Activated naive CD4-positive, alpha-beta T cell treated with Interleukin-2 at 50 U/mL for 16 hours (primary cell): Measurements from ENCODE around the gene HECTD2.
"Not testable (repeated sequence)": the region's sequence is repeated elsewhere in the genome, so short reads cannot be mapped to it uniquely, and the experiment has no call there.

Experiments
- DNase-seq: peaks from one replicate; pipeline ENCODE4 v3.0.0-alpha.2; 2020

The HECTD2 gene, protein sequence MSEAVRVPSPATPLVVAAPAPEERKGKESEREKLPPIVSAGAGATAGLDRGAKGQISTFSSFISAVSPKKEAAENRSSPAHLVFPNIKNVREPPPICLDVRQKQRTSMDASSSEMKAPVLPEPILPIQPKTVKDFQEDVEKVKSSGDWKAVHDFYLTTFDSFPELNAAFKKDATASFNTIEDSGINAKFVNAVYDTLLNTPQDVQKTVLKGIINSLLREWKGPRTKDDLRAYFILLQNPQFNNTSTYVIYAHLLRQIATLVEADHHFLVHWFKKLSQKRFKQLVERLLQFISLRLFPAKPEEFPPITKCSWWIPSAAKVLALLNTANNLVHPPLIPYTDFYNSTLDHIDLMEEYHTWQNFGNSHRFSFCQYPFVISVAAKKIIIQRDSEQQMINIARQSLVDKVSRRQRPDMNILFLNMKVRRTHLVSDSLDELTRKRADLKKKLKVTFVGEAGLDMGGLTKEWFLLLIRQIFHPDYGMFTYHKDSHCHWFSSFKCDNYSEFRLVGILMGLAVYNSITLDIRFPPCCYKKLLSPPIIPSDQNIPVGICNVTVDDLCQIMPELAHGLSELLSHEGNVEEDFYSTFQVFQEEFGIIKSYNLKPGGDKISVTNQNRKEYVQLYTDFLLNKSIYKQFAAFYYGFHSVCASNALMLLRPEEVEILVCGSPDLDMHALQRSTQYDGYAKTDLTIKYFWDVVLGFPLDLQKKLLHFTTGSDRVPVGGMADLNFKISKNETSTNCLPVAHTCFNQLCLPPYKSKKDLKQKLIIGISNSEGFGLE

GRCh38 chr10:91409869-91410637, at the start of gene HECTD2:
TSS of gene HECTD2 (plus strand) at chr10:91410344. CDS start at chr10:91410439, 95 bp downstream.
- DNase-seq: peak; percentile 84

DNA sequence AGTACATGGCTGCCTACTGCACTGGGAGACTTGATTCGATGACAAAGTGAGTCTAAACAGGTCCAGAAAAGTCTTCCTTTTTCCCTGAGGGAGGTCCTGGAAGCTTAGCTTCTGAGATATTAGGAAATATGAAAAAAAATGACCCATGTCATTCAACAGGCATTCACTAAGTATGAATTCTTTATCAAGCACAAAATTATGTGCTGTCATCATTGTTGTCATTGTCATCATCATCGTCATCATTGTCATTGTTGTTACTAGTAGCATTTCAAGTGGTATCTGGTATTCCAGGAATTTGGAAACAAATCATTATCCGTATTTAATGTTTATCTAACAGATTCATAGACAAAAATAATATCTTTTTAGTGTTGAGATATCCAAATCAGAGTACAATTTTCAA, 49.7 kb upstream of the HECTD2 start:
- DNase-seq: no peak

DNA sequence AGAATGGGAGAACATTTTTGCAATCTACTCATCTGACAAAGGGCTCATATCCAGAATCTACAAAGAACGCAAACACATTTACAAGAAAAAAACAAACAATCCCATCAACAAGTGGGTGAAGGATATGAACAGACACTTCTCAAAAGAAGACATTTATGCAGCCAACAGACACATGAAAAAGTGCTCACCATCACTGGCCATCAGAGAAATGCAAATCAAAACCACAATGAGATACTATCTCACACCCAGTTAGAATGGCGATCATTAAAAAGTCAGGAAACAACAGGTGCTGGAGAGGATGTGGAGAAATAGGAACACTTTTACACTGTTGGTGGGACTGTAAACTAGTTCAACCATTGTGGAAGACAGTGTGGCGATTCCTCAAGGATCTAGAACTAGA, 44.6 kb upstream of the HECTD2 start:
- not testable (repeated sequence) for DNase-seq

GRCh38 chr10:91366704-91367103, 43.4 kb upstream of the HECTD2 start:
- no peak for DNase-seq

- no peak for DNase-seq
Observed at GRCh38 chr10:91367127-91367531, 43.0 kb upstream of the HECTD2 start.

- no peak for DNase-seq
Observed at GRCh38 chr10:91367558-91367957, 42.6 kb upstream of the HECTD2 start.

DNA sequence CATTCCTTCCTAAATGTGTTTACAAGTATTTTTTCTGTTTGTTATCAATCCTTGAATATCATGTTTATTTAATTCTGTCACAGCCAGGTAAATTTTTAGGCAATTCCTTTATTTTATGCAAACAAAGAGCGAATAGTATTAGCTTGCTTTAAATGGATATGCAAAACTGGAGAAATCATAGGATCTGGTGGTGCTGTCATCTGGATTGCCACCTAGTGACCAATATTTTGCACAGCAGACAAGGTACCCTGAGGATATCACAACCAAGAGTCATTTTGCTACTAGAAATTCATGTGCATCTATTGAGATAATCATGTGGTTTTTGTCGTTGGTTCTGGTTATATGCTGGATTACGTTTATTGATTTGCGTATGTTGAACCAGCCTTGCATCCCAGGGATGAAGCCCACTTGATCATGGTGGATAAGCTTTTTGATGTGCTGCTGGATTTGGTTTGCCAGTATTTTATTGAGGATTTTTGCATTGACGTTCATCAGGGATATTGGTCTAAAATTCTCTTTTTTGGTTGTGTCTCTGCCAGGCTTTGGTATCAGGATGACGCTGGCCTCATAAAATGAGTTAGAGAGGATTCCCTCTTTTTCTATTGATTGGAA, 40.1 kb upstream of the HECTD2 start:
- DNase-seq: not testable (repeated sequence)

DNA sequence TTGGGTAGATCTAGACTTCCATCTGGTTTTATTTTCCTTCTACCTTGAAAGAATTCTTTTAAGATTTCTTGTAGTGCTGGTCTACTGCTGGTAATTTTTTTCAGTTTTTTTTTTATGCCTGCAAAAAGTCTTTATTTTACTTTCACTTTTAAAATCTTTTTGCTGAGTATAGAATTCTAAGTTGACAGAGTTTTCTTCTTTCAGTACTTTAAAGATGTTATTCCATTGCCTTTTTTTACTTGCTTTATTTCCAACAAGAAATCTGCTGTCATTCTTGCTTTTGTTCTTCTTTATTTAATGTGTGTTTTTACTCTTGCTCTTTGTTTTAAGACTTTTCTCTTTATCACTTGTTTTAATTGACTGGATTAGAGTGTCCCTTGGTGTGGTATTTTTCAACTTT, 36.1 kb upstream of the HECTD2 start:
- DNase-seq: no peak

GRCh38 chr10:91378061-91378460, 32.1 kb upstream of the HECTD2 start:
- DNase-seq: peak; percentile 18

DNA sequence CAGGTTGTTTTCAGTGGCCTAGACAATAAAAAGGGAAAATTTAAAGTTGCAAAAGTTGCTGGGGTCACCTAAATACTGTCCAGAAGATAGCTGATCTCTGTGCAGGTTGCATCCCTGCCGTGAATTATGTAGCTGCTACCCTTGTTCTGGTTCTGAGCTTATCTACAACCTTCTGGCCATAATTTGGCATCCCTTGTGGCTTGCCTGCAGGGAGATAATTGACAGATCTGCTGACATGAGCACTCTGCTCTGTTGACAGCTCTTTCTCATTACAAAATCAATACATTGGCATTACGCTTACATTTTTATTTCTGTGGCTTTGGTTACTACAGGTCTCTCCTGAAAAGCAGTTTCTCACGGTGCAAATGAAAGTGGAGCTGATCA, 29.3 kb upstream of the HECTD2 start:
- no peak for DNase-seq

DNA sequence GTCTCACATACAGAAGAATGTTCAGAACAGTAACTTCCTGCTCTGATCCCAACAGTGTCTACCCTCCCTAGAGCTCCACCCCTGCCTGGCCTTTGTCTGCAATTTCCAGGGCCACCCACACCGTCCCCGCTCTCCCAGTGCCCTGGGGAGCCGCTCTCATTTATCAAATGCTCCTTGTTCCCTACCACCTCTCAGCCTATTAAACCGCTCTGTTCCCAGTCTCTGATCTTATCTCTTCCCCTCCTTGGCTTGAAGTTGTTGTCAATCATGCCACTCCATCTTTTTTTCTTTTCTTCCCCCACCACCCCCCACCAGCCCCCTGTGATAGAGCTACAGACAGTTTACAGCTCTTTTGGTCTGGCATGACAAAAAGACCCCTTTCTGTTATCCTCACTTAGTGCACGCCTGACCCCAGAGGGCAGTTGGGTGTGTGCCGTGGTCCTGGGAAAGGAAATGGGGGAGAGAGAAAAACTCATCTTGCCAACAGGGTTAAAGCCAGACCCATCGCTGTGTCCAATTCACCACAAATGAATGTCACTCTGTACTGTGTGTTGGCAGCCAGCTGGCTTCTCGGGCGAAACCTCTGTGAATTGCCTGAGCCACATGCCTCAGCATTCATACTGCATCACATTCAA, 28.8 kb upstream of the HECTD2 start:
- no peak for DNase-seq

GRCh38 chr10:91385306-91386085, 24.6 kb upstream of the HECTD2 start:
- DNase-seq: no peak

DNA sequence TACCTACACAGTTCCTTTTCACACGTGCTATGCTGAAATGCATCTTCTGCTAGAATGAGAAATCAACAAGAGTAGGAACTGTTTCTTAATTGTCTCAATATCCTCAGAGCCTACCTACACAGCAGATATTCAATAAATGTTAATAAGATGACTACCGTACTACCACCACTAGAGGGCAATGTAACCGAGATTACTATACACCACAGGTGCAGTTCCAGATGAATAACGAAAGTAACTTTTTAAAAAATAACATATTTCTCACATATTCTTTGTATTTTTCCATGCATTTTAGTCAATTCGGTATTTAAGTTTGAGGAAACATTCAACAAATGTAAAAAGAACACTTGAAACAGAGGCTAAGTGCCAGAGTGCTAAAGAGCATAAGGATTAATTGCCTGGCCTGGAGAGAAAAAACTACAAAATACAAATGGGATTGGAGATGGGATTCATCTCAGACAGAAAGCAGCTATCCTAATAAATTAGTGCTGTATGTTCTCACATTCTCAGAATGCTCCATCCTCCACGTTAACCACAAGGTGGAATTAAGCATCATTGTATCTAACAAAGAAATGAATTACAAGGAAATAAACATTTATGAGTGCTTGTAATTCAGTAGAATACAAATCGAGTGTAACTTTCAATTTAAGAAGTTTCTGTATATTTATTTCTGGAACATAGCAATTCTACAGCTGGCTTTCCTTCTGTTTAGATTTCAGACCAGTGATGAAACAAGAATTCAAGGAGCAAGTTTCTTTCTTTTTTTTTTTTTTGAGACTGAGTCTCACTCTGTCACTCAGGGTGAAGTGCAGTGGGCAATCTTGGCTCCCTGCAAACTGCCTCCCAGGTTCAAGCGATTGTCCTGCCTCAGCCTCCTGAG, 20.3 kb upstream of the HECTD2 start:
- DNase-seq: no peak

DNA sequence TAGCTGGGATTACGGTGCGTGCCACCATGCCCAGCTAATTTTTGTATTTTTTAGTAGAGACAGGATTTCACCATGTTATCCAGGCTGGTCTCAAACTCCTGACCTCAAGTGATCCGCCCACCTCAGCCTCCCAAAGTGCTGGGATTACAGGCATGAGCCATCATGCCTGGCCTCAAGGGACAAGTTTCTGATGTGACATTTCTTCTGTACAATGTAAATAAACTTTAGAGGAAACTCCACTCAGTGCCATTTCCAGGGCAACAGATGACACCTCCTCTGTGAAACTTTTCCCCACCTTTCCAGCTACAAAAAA, 19.7 kb upstream of the HECTD2 start:
- not testable (repeated sequence) for DNase-seq

DNA sequence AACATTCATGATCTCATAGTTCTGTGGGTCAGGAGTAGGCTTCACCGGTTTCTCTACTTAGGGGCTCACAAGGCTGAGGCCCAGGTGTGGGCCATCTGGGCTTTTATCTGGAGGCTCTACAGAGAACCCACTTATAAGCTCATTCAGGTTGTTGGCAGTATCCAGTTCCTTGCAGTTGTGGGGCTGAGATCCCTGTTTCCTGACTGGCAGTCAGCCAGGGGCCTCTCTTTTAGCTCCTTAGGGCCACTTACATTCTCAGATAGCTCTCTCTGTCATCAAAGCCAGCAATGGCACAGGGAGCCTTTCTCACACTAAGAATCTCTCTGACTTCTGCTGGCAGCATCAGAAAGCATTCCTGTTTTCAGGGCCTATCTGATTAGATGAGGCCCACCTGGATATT, 18.2 kb upstream of the HECTD2 start:
- no peak for DNase-seq

GRCh38 chr10:91406322-91406721, 3.8 kb upstream of the HECTD2 start:
- DNase-seq: no peak

- DNase-seq: peak; percentile 45
Observed at GRCh38 chr10:91409069-91409868, 875 bp upstream of the HECTD2 start.

- DNase-seq: peak; percentile 36
Observed at GRCh38 chr10:91410638-91411371, 661 bp downstream of the HECTD2 start.

GRCh38 chr10:91411621-91412020, 1.5 kb downstream of the HECTD2 start:
- no peak for DNase-seq
